ENCODE results near the gene SCFD2.

Gene SCFD2

DNA sequence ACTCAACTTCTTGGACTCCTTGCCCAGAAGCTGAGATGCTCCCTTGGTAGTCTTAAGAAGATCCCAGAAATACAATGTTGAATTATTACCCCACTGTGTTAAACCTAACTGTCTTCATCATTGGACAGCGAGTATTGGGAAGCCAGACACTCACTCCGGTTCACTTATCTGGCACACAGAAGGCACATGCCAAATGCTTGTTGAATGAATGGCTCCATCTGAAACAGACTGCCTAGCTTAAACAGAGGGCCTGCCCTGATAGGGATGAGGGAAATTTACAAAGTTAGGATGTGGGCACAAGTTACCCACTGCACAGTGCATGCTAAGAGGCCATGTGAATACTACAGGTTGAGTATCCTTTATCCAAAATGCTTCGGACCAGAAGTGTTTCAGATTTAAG, 424.4 kb downstream of the SCFD2 start:
- DNase-seq (ENCODE audit: low read depth), result no peak
- TF ChIP-seq, protein P1, sequence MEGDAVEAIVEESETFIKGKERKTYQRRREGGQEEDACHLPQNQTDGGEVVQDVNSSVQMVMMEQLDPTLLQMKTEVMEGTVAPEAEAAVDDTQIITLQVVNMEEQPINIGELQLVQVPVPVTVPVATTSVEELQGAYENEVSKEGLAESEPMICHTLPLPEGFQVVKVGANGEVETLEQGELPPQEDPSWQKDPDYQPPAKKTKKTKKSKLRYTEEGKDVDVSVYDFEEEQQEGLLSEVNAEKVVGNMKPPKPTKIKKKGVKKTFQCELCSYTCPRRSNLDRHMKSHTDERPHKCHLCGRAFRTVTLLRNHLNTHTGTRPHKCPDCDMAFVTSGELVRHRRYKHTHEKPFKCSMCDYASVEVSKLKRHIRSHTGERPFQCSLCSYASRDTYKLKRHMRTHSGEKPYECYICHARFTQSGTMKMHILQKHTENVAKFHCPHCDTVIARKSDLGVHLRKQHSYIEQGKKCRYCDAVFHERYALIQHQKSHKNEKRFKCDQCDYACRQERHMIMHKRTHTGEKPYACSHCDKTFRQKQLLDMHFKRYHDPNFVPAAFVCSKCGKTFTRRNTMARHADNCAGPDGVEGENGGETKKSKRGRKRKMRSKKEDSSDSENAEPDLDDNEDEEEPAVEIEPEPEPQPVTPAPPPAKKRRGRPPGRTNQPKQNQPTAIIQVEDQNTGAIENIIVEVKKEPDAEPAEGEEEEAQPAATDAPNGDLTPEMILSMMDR (conservative IDR thresholded peaks at IDR 0.05; ENCODE audit: low read depth, low read length), result no peak
- no peak overlapping the region for H3K4me3 ChIP-seq (ENCODE audit: low read length)

DNA sequence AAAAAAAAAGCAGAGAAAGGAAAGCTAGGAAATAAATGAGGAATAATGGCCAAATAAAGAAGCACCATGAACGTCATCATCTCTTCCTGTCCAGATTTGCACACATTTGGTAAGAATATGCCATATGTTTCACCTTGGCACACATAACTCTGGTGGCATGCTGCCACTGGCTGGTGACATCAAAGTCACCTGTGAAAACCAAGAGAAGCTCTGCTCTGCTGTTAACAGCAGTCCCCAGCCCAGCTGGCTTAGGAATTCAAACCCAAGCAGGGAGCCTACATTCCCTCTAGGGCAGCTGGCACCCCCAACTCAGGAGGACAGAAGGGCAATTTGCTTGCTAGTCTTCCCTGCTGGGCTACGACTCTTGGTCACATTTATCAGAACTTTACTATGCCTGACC, 426.1 kb downstream of the SCFD2 start:
- no peak overlapping the region for H3K4me3 ChIP-seq (ENCODE audit: low read length)
- DNase-seq (ENCODE audit: low read depth), result no peak
- TF ChIP-seq, protein P1 (conservative IDR thresholded peaks at IDR 0.05; ENCODE audit: low read depth, low read length), result no peak

DNA sequence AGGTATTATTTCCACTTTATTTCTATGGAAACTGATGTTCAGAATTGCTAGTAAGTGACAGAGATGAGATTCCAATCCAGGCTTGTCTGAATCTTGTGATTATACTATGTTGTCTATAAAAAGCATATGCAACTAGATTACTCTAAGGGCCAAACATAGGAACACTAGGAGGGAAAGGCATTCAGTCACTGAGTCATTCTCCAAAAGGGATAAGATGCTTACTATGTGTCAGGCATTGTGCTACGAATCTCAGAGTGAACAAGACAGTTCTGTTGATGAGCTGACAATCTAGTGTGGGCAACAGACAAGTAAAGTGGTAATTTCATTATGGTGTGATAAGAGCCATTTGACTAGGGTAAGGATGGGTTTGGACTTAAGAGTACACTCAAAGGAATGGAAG, 426.5 kb downstream of the SCFD2 start:
- no peak overlapping the region for H3K4me3 ChIP-seq (ENCODE audit: low read length)
- DNase-seq (ENCODE audit: low read depth), result no peak
- TF ChIP-seq, protein P1 (conservative IDR thresholded peaks at IDR 0.05; ENCODE audit: low read depth, low read length), result no peak

DNA sequence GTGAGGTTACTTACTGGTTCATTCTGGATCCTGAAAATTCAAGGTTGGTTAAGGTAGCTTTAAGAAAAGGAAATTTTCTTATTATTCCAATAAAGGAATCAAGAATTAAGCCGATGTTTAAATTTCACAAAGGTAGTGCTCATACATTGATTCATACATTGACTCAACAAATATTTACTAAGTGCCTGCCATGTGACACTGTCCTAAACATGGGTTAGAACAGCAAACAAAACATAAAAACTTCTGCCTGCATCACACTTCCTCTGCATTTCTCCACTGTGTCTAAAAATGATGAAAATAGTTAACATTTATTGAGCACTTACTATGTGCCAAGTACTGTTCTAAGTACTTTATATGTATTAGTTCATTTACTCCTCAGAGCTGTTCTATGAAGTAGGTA, 428.0 kb downstream of the SCFD2 start:
- TF ChIP-seq, protein P1 (conservative IDR thresholded peaks at IDR 0.05; ENCODE audit: low read depth, low read length), result no peak
- DNase-seq (ENCODE audit: low read depth), result no peak
- no peak overlapping the region for H3K4me3 ChIP-seq (ENCODE audit: low read length)

DNA sequence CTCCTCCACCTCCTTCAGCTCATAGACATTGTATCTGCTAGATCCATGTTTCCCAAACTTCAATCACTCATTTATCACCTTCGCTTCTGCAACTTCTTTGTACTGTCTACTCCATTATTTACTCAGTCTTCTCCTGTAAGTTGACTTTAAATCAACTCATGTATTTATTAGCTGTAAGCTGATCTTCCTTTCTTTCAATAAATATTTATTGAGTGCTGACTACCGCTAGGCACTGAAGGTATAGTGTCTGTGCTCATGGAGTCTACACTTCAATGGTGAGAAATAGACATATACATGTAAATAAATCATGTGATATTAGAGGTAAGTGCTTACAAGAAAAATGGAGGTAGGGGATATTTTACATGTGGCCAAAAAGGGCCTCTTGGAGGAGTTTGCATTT, 429.1 kb downstream of the SCFD2 start:
- no peak overlapping the region for H3K4me3 ChIP-seq (ENCODE audit: low read length)
- no peak for DNase-seq (ENCODE audit: low read depth)
- TF ChIP-seq, protein P1 (conservative IDR thresholded peaks at IDR 0.05; ENCODE audit: low read depth, low read length), result no peak

DNA sequence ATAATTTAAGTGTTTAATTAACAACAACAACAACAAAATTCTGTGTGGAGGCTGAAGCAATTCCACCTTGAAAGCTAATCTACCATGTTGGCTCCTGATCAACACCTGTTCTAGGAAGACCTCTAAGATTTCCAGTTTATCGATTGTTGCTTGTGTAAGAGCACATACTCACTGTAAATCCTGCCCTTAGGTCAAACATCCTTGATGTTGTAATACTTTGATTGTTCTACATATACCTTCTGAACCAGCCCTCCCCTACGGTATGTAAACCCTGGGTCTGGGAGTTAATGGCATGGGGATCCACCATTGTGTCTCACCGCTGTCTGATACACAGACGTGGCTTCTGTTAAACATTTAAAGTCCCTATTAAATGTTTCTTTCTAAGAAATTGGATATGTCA, 430.5 kb downstream of the SCFD2 start:
- TF ChIP-seq, protein P1 (conservative IDR thresholded peaks at IDR 0.05; ENCODE audit: low read depth, low read length), result no peak
- no peak for DNase-seq (ENCODE audit: low read depth)
- no peak overlapping the region for H3K4me3 ChIP-seq (ENCODE audit: low read length)

DNA sequence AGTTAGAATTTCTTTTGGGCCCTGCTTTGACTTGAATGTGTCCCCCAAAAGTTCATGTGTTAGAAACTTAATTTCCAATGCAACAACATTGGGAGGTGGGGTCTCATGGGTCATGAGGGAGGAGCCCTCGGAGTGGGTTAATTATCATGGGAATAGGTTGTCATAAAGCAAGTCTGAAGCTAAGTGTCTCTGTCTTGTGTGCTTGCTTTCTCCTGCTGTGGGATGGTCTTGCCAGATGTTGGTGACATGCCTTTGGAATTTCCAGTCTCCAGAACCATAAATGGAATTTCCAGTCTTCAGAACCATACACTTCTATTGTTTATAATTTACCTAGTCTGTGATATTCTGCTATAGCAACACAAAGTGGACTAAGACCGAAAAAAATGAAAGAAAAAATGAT, 432.1 kb downstream of the SCFD2 start:
- TF ChIP-seq, protein P1 (conservative IDR thresholded peaks at IDR 0.05; ENCODE audit: low read depth, low read length), result no peak
- DNase-seq (ENCODE audit: low read depth), result no peak

More for the DNA sequence above, 432.1 kb downstream of the SCFD2 start:
- H3K4me3 ChIP-seq (ENCODE audit: low read length), result no peak overlapping the region

Measured in retinal pigment epithelial cell (primary cell).